Articular chondrocyte of knee joint (primary cell): ENCODE measurements around the gene ZSCAN10. TPM values are rescaled to one million over a fixed set of nuclear protein-coding genes. Genes with fewer than 3 reads are reported as not detected.

Source experiments
- small RNA-seq: library from RNA; depleted of rRNA; stranded (forward); fragments of <200 nt; gene quantifications from one replicate; pipeline ENCODE3, GENCODE V24; 2012
- total RNA-seq: library from RNA; depleted of rRNA; stranded (reverse); fragments of >200 nt; gene quantifications from 2 replicates; pipeline ENCODE4 v1.2.3, GENCODE V29; 2012

Gene ZSCAN10
- not detected in 2 replicates for total RNA-seq

GRCh38 chr16:3098459-3099394 lies at the start of gene ZSCAN10:
Gene ZSCAN10, minus strand, starts transcription at chr16:3099294. Its CDS starts 6,357 bp downstream, at chr16:3092937.

GRCh38 chr16:3134338-3135125 lies 35.4 kb upstream of the ZSCAN10 start, which contains the start of gene ZNF213:
Gene ZNF213, plus strand, starts transcription at chr16:3135029. Its CDS starts 2,252 bp downstream, at chr16:3137281.

DNA sequence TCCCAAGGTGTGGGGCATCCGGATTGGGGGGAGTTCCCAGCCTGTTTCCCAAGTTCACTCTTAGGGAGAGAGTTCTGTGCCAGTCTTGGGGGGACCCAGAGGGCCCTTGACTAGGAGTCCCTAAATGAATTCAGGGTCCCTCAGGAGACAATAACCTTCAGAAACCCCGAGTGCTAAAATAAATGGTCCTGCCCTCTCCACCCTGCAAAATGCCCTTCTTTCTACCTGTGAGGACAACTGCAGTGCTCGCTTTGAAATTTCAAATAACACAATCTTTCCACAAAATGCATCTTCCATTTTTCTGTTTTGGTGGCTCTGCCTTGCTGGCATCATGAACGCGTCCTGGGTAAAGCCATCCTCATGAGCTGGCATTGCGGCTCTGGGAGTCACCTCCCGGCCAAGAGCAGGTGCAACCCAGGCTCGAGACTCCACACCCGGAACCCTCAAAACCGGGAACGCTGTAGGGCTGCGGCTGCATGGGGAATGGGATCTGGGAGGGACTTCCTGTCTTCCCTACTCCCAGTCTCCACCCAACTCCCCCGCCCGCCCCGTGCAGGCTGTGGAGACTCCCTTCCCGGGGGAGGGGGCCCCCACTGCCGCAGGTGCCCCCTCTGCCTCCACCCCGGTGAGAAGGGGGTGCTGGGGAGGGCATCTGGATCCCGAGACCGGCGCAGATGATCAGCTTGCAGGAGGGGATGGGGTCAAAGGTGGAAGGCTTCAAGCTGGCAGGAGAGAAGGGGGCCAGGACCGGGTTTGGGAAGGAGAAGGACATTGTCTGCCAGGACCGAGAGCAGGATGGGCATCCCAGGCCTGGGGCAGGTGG lies 13.2 kb upstream of the ZSCAN10 start, which contains the start of gene ZNF205:
Gene ZNF205, plus strand, starts transcription at position 529 of the 823 bp plus-strand sequence. CDS start 845 bp downstream, outside the sequence.

DNA sequence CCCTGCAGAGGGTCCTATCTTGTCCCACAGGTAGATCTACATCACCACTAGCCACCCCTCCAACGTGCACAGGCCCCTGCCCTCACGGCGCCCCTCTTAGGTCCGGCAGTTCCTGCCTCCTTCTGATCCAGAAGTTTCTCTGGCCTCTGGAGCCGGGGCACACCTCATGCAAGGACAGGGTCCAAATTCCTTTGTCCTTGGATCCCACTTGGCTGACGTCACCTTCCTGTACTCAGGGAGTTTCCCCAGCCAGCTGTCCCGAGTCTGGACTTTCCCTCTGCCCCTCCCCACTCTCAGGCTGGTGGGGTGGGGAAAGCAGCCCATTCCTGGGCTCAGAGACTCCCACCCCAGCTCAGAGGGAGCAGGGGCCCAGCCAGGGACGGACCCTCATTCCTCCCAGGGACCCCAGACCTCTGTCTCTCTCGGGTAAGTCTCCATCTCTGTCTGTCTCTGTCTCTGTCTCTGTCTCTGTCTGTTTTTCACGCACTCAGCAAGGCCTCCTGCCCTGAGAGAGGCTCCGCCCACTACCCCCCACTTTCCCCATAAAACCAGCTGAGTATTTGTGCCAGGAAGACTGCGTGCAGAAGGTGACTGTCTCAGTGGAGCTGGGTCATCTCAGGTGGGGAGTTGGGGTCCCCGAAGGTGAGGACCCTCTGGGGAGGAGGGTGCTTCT lies 33.9 kb downstream of the ZSCAN10 start, which contains the start of gene IL32:
Gene IL32, plus strand, starts transcription at position 572 of the 673 bp plus-strand sequence. CDS start 172 bp downstream, outside the sequence.

GRCh38 chr16:3045758-3046640 lies 53.1 kb downstream of the ZSCAN10 start, which contains the start of gene MMP25:
Gene MMP25, plus strand, starts transcription at chr16:3046561. Its CDS starts 357 bp downstream, at chr16:3046918.

Small RNA genes within 50 kb of the gene (small RNA-seq; reads per million reads assigned to genes)
- not detected for gene RNU1-22P

Other genes starting within 250 kb of the ZSCAN10 start
- gene PRSS22, start 241.1 kb downstream of the ZSCAN10 start, total RNA-seq: not detected in 2 replicates
- 37.6 and 46.6 TPM in 2 replicates for gene FLYWCH2, start 216.1 kb downstream of the ZSCAN10 start, total RNA-seq
- gene FLYWCH1, start 187.4 kb downstream of the ZSCAN10 start, total RNA-seq: 43.4 and 51.8 TPM in 2 replicates
- not detected in 2 replicates for gene KREMEN2, start 135.0 kb downstream of the ZSCAN10 start, total RNA-seq
- 3.5 and 4.8 TPM in 2 replicates for gene PAQR4, start 129.9 kb downstream of the ZSCAN10 start, total RNA-seq
- gene PKMYT1, start 118.8 kb downstream of the ZSCAN10 start, total RNA-seq: 4.8 and 6.4 TPM in 2 replicates
- gene CLDN9, start 86.4 kb downstream of the ZSCAN10 start, total RNA-seq: not detected in 2 replicates
- gene CLDN6, start 81.1 kb downstream of the ZSCAN10 start, total RNA-seq: not detected in 2 replicates
- gene TNFRSF12A, start 78.9 kb downstream of the ZSCAN10 start, total RNA-seq: 114 and 131 TPM in 2 replicates
- 12.8 and 18.4 TPM in 2 replicates for gene HCFC1R1, start 75.4 kb downstream of the ZSCAN10 start, total RNA-seq
- gene THOC6, start 75.3 kb downstream of the ZSCAN10 start, total RNA-seq: 18.8 and 20.3 TPM in 2 replicates
- gene BICDL2, start 62.4 kb downstream of the ZSCAN10 start, total RNA-seq: 0.11 TPM in 1 of 2 replicates, not detected in the other
- gene MMP25, start 52.7 kb downstream of the ZSCAN10 start, total RNA-seq: not detected in 2 replicates
- 1.3 and 5.6 TPM in 2 replicates for gene IL32, start 33.7 kb downstream of the ZSCAN10 start, total RNA-seq
- gene ZNF205, start 13.3 kb upstream of the ZSCAN10 start, total RNA-seq: 9.7 and 11.8 TPM in 2 replicates
- gene ZNF213, start 35.7 kb upstream of the ZSCAN10 start, total RNA-seq: 4.2 and 4.8 TPM in 2 replicates
- not detected in 2 replicates for gene OR1F1, start 88.9 kb upstream of the ZSCAN10 start, total RNA-seq
- 9.3 and 9.8 TPM in 2 replicates for gene ZNF200, start 135.9 kb upstream of the ZSCAN10 start, total RNA-seq
- gene MEFV, start 157.3 kb upstream of the ZSCAN10 start, total RNA-seq: 0.11 and 0.13 TPM in 2 replicates
- gene ZNF263, start 184.2 kb upstream of the ZSCAN10 start, total RNA-seq: 35.3 and 43.6 TPM in 2 replicates
- 5.4 and 9.9 TPM in 2 replicates for gene TIGD7, start 206.1 kb upstream of the ZSCAN10 start, total RNA-seq
- gene ZNF75A, start 206.2 kb upstream of the ZSCAN10 start, total RNA-seq: 23.8 and 26.8 TPM in 2 replicates